AG04449 (cell line): ENCODE measurements around the gene DALRD3.

Source experiments
- CTCF ChIA-PET: fragments of 350-600 bp; formaldehyde crosslinking; extraction: SDS; loops from one replicate; lab custom pipeline; 2021; ENCODE audit warnings: antibody characterized with exemption; lab: Yijun Ruan, JAX
- POLR2A ChIA-PET: fragments of 400-600, 350-600 bp; formaldehyde crosslinking; extraction: SDS; loops from one replicate; lab custom pipeline; 2020; ENCODE audit warnings: antibody characterized with exemption, inconsistent platforms; lab: Yijun Ruan, JAX
- DNase-seq: peaks from one replicate; pipeline ENCODE4 v3.0.0-alpha.2; 2010; ENCODE audit warnings: low read depth, low spot score
- H3K4me3 ChIP-seq: 2 replicates; pipeline ENCODE4 v1.5.1; 2011; ENCODE audit warnings: low read depth, mild to moderate bottlenecking, control low read depth, low read length
- CTCF ChIP-seq: IDR thresholded peaks from one replicate; pipeline ENCODE4 v1.5.1; 2011; ENCODE audit warnings: mild to moderate bottlenecking, moderate library complexity, low read length, control low read depth, inconsistent platforms; ENCODE audit not compliant: insufficient read depth; ENCODE audit errors: missing control alignments

The DALRD3 gene

GRCh38 chr3:49028673-49029562 lies 10.5 kb upstream of the DALRD3 start, which contains the start of gene IMPDH2:
IMPDH2 (minus strand) TSS chr3:49029398; CDS start chr3:49029350, 48 bp downstream.
- ChIA-PET CTCF (interaction anchor here (0.6 to 1.7 kb wide), 5 partner anchors 13 to 142 kb away, joined by 3 to 6 read pairs (median 3); partner anchors contain the start of gene WDR6), POLR2A (interaction anchor here (0.6 to 1.9 kb wide), 16 partner anchors 8 to 344 kb away, joined by 3 to 25 read pairs (median 6); partner anchors contain the start of genes DALRD3, LAMB2, P4HTM and QRICH1)
- TF ChIP-seq CTCF: peak; percentile 14
- H3K4me3 ChIP-seq: peak within 1 kb of the TSS; percentile 90
- no peak for DNase-seq

- DNase-seq: no peak
- peak overlapping the region; percentile 90 for H3K4me3 ChIP-seq
- CTCF ChIA-PET: interaction anchor here (1.3 to 1.7 kb wide), 2 partner anchors 41 to 142 kb away, joined by 3 to 6 read pairs; no protein-coding TSS in a partner anchor
- no peak for TF ChIP-seq CTCF
- POLR2A ChIA-PET: interaction anchor here (0.9 to 1.9 kb wide), 4 partner anchors 7 to 65 kb away, joined by 3 to 25 read pairs (median 14); partner anchors contain the start of gene QRICH1
These were observed 9.9 kb upstream of the DALRD3 start for GRCh38 chr3:49028298-49028672.

- ChIA-PET CTCF (interaction anchor here (1.7 kb wide), 1 partner anchor 40 kb away, joined by 6 read pairs; no protein-coding TSS in a partner anchor), POLR2A (interaction anchor here (0.9 to 3.1 kb wide), 2 partner anchors 20 to 39 kb away, joined by 3 to 19 read pairs; partner anchors contain the start of gene WDR6)
- DNase-seq: no peak
- no peak for TF ChIP-seq CTCF
- H3K4me3 ChIP-seq: 0 out of 2 replicates have a peak overlapping the region, but pooled peaks have one; percentile 3
These were observed 9.3 kb upstream of the DALRD3 start for GRCh38 chr3:49027634-49028033.

- TF ChIP-seq CTCF: no peak
- POLR2A ChIA-PET: interaction anchor here (0.6 to 3.1 kb wide), 4 partner anchors 19 to 67 kb away, joined by 3 to 19 read pairs (median 3); partner anchors contain the start of genes QRICH1 and WDR6
- DNase-seq: no peak
- CTCF ChIA-PET: interaction anchor here (0.6 to 8.0 kb wide), 5 partner anchors 13 to 81 kb away, joined by 3 to 59 read pairs (median 4); partner anchors contain the start of genes P4HTM and WDR6
- H3K4me3 ChIP-seq: no peak overlapping the region
These were observed 8.2 kb upstream of the DALRD3 start for GRCh38 chr3:49026536-49026935.

GRCh38 chr3:49025793-49026520 lies 7.6 kb upstream of the DALRD3 start:
- ChIA-PET CTCF (interaction anchor here (0.6 to 8.0 kb wide), 6 partner anchors 13 to 81 kb away, joined by 3 to 59 read pairs (median 4); partner anchors contain the start of genes P4HTM and WDR6), POLR2A (interaction anchor here (0.6 to 3.1 kb wide), 3 partner anchors 19 to 68 kb away, joined by 3 to 19 read pairs (median 3); partner anchors contain the start of genes QRICH1 and WDR6)
- TF ChIP-seq CTCF: no peak
- DNase-seq: no peak
- H3K4me3 ChIP-seq: no peak overlapping the region
